ENCODE data around the gene HARS1.
"Not testable (repeated sequence)": the region's sequence is repeated elsewhere in the genome, so short reads cannot be mapped to it uniquely, and the experiment has no call there.

The HARS1 gene

GRCh38 chr5:140690941-140691924, at the start of gene HARS1, which contains the start of gene HARS2:
HARS1 (minus strand) TSS chr5:140691370; CDS start chr5:140691304, 66 bp downstream.
HARS2 (plus strand) TSS chr5:140691455; CDS start chr5:140691649, 194 bp downstream.
- peak; percentile 79 for DNase-seq

GRCh38 chr5:140737486-140737885, 46.3 kb upstream of the HARS1 start:
- no peak for DNase-seq

- no peak for DNase-seq
These were observed 43.2 kb upstream of the HARS1 start for GRCh38 chr5:140734354-140734753.

- DNase-seq: no peak
These were observed 41.9 kb upstream of the HARS1 start for GRCh38 chr5:140733098-140733497.

- DNase-seq: no peak
These were observed 34.8 kb upstream of the HARS1 start for GRCh38 chr5:140725799-140726471.

GRCh38 chr5:140721395-140721794, 30.2 kb upstream of the HARS1 start:
- not testable (repeated sequence) for DNase-seq

GRCh38 chr5:140720738-140721137, 29.6 kb upstream of the HARS1 start:
- not testable (repeated sequence) for DNase-seq

GRCh38 chr5:140718266-140718592, 27.1 kb upstream of the HARS1 start:
- DNase-seq: no peak

GRCh38 chr5:140716238-140716637, 25.1 kb upstream of the HARS1 start:
- DNase-seq: not testable (repeated sequence)

GRCh38 chr5:140713562-140714094, 22.5 kb upstream of the HARS1 start:
- DNase-seq: no peak

GRCh38 chr5:140711794-140712193, 20.6 kb upstream of the HARS1 start:
- no peak for DNase-seq

GRCh38 chr5:140710899-140711552, 19.9 kb upstream of the HARS1 start:
- DNase-seq: peak; percentile 23

GRCh38 chr5:140708787-140709186, 17.6 kb upstream of the HARS1 start:
- DNase-seq: not testable (repeated sequence)

- DNase-seq: no peak
These were observed 16.6 kb upstream of the HARS1 start for GRCh38 chr5:140707812-140708211.

GRCh38 chr5:140700177-140701144, 9.3 kb upstream of the HARS1 start, which contains the start of gene ZMAT2:
ZMAT2 (plus strand) TSS chr5:140700447; CDS start chr5:140700461, 14 bp downstream.
- DNase-seq: peak; percentile 93

GRCh38 chr5:140696891-140697492, 5.8 kb upstream of the HARS1 start:
- DNase-seq: no peak

- DNase-seq: no peak
These were observed 3.1 kb upstream of the HARS1 start for GRCh38 chr5:140694276-140694675.

- no peak for DNase-seq
These were observed 716 bp downstream of the HARS1 start for GRCh38 chr5:140690376-140690932.

GRCh38 chr5:140678993-140679392, 12.2 kb downstream of the HARS1 start:
- no peak for DNase-seq

- no peak for DNase-seq
These were observed 13.2 kb downstream of the HARS1 start for GRCh38 chr5:140677947-140678346.

GRCh38 chr5:140674629-140675028, 16.5 kb downstream of the HARS1 start:
- DNase-seq: no peak

Data from NCI-H1092 (cell line).